HG02759 (cell line): ENCODE measurements around the gene ARHGEF12.

ENCODE experiments used
- ATAC-seq: cut with Tn5 transposase; IDR thresholded peaks from one replicate; pipeline ENCODE4 v1.9.1; 2021; ENCODE audit warnings: mild to moderate bottlenecking, moderate library complexity; ENCODE audit not compliant: unreplicated experiment

Gene ARHGEF12

GRCh38 chr11:120512739-120513435 lies 176.7 kb downstream of the ARHGEF12 start:
- no peak for ATAC-seq

GRCh38 chr11:120513436-120514315 lies 177.5 kb downstream of the ARHGEF12 start:
- no peak for ATAC-seq

GRCh38 chr11:120514541-120515121 lies 178.4 kb downstream of the ARHGEF12 start:
- ATAC-seq, result no peak

GRCh38 chr11:120515186-120515723 lies 179.0 kb downstream of the ARHGEF12 start:
- no peak for ATAC-seq

- ATAC-seq, result no peak
Measured at GRCh38 chr11:120516461-120517389, 180.5 kb downstream of the ARHGEF12 start.

GRCh38 chr11:120517390-120517761 lies 181.2 kb downstream of the ARHGEF12 start:
- no peak for ATAC-seq

- no peak for ATAC-seq
Measured at GRCh38 chr11:120517801-120518291, 181.6 kb downstream of the ARHGEF12 start.

GRCh38 chr11:120518356-120518755 lies 182.1 kb downstream of the ARHGEF12 start:
- no peak for ATAC-seq

GRCh38 chr11:120519474-120519873 lies 183.3 kb downstream of the ARHGEF12 start:
- no peak for ATAC-seq

GRCh38 chr11:120520091-120520822 lies 184.0 kb downstream of the ARHGEF12 start:
- no peak for ATAC-seq

- ATAC-seq, result no peak
Measured at GRCh38 chr11:120521176-120521575, 185.0 kb downstream of the ARHGEF12 start.

- ATAC-seq, result no peak
Measured at GRCh38 chr11:120522021-120522420, 185.8 kb downstream of the ARHGEF12 start.

- no peak for ATAC-seq
Measured at GRCh38 chr11:120522736-120523135, 186.5 kb downstream of the ARHGEF12 start.

- no peak for ATAC-seq
Measured at GRCh38 chr11:120523196-120523595, 187.0 kb downstream of the ARHGEF12 start.

GRCh38 chr11:120524536-120525085 lies 188.4 kb downstream of the ARHGEF12 start:
- no peak for ATAC-seq

GRCh38 chr11:120525261-120526171 lies 189.3 kb downstream of the ARHGEF12 start:
- no peak for ATAC-seq

GRCh38 chr11:120526241-120526640 lies 190.0 kb downstream of the ARHGEF12 start:
- ATAC-seq, result no peak

- no peak for ATAC-seq
Measured at GRCh38 chr11:120527111-120527761, 191.0 kb downstream of the ARHGEF12 start.
